ENCODE measurements around the gene KRT36.
A peak's percentile ranks its signal among the peaks of the same experiment; 100 is the strongest.

Gene KRT36

GRCh38 chr17:41494524-41494923 lies 4.8 kb upstream of the KRT36 start:
- no peak for DNase-seq (ENCODE audit: low spot score in 2 of 2)
- Mint-ChIP-seq H3K4me1 (peaks cover 30% of the 10 kb centered on the region), H3K36me3 (no peaks in the 10 kb centered on the region), H3K9me3 (no peaks in the 10 kb centered on the region), H3K4me3 (no peak overlapping the region), H3K27ac (no peak overlapping the region)
- no peak for ATAC-seq

GRCh38 chr17:41492771-41493170 lies 3.1 kb upstream of the KRT36 start:
- H3K27ac Mint-ChIP-seq, result no peak overlapping the region

GRCh38 chr17:41492351-41492750 lies 2.6 kb upstream of the KRT36 start:
- DNase-seq (ENCODE audit: low spot score in 2 of 2), result no peak
- Mint-ChIP-seq H3K36me3 (no peaks in the 10 kb centered on the region), H3K27ac (no peak overlapping the region)

More at GRCh38 chr17:41492771-41493170, 3.1 kb upstream of the KRT36 start:
- Mint-ChIP-seq H3K4me1 (peaks cover 23% of the 10 kb centered on the region), H3K36me3 (no peaks in the 10 kb centered on the region), H3K4me3 (no peak overlapping the region), H3K9me3 (no peaks in the 10 kb centered on the region)
- no peak for DNase-seq (ENCODE audit: low spot score in 2 of 2)
- ATAC-seq, result no peak

GRCh38 chr17:41491476-41491875 lies 1.8 kb upstream of the KRT36 start:
- Mint-ChIP-seq H3K27ac (no peak overlapping the region), H3K36me3 (peaks cover 2% of the 10 kb centered on the region), H3K9me3 (no peaks in the 10 kb centered on the region), H3K4me3 (no peak overlapping the region), H3K4me1 (peaks cover 15% of the 10 kb centered on the region)
- DNase-seq (ENCODE audit: low spot score in 2 of 2) (no peak), ATAC-seq (no peak)

More at GRCh38 chr17:41492351-41492750, 2.6 kb upstream of the KRT36 start:
- no peaks in the 10 kb centered on the region for H3K9me3 Mint-ChIP-seq
- peaks cover 23% of the 10 kb centered on the region for H3K4me1 Mint-ChIP-seq
- no peak overlapping the region for H3K4me3 Mint-ChIP-seq
- ATAC-seq, result no peak

- no peak overlapping the region for H3K27ac Mint-ChIP-seq
- H3K9me3 Mint-ChIP-seq, result no peaks in the 10 kb centered on the region
- DNase-seq (ENCODE audit: low spot score in 2 of 2) (no peak), ATAC-seq (no peak)
- H3K36me3 Mint-ChIP-seq, result peaks cover 5% of the 10 kb centered on the region
- peaks cover 11% of the 10 kb centered on the region for H3K4me1 Mint-ChIP-seq
- H3K4me3 Mint-ChIP-seq, result no peak overlapping the region
Observed at GRCh38 chr17:41490000-41490990, 585 bp upstream of the KRT36 start.

- peaks cover 11% of the 10 kb centered on the region for H3K4me1 Mint-ChIP-seq
- H3K36me3 Mint-ChIP-seq, result peaks cover 5% of the 10 kb centered on the region
- peak; percentile 20 to 70 for DNase-seq (ENCODE audit: low spot score in 2 of 2)
- no peak overlapping the region for H3K27ac Mint-ChIP-seq
- no peaks in the 10 kb centered on the region for H3K9me3 Mint-ChIP-seq
- peak; percentile 34 for ATAC-seq
- H3K4me3 Mint-ChIP-seq, result no peak overlapping the region
Observed at GRCh38 chr17:41486809-41487530, 2.7 kb downstream of the KRT36 start.

GRCh38 chr17:41486316-41486715 lies 3.4 kb downstream of the KRT36 start:
- no peaks in the 10 kb centered on the region for H3K9me3 Mint-ChIP-seq
- peaks cover 11% of the 10 kb centered on the region for H3K4me1 Mint-ChIP-seq
- H3K27ac Mint-ChIP-seq, result no peak overlapping the region
- no peak for ATAC-seq
- H3K36me3 Mint-ChIP-seq, result peaks cover 5% of the 10 kb centered on the region
- no peak for DNase-seq (ENCODE audit: low spot score in 2 of 2)
- H3K4me3 Mint-ChIP-seq, result no peak overlapping the region

GRCh38 chr17:41484920-41485904 lies 4.5 kb downstream of the KRT36 start:
- no peaks in the 10 kb centered on the region for H3K9me3 Mint-ChIP-seq
- H3K4me1 Mint-ChIP-seq, result peaks cover 4% of the 10 kb centered on the region
- no peak overlapping the region for H3K4me3 Mint-ChIP-seq
- peak overlapping the region; percentile 57 for H3K27ac Mint-ChIP-seq
- H3K36me3 Mint-ChIP-seq, result peaks cover 5% of the 10 kb centered on the region
- DNase-seq (ENCODE audit: low spot score in 2 of 2) (no peak), ATAC-seq (peak; percentile 9)

GRCh38 chr17:41483991-41484826 lies 5.5 kb downstream of the KRT36 start:
- no peaks in the 10 kb centered on the region for H3K4me1 Mint-ChIP-seq
- ATAC-seq (peak; percentile 17), DNase-seq (ENCODE audit: low spot score in 2 of 2) (no peak)
- no peak overlapping the region for H3K4me3 Mint-ChIP-seq
- peaks cover 5% of the 10 kb centered on the region for H3K36me3 Mint-ChIP-seq
- H3K27ac Mint-ChIP-seq, result peak overlapping the region; percentile 57
- H3K9me3 Mint-ChIP-seq, result no peaks in the 10 kb centered on the region

- DNase-seq (ENCODE audit: low spot score in 2 of 2) (no peak), ATAC-seq (no peak)
- no peaks in the 10 kb centered on the region for H3K4me1 Mint-ChIP-seq
- H3K27ac Mint-ChIP-seq, result peak overlapping the region; percentile 33
- no peak overlapping the region for H3K4me3 Mint-ChIP-seq
- no peaks in the 10 kb centered on the region for H3K9me3 Mint-ChIP-seq
- peaks cover 5% of the 10 kb centered on the region for H3K36me3 Mint-ChIP-seq
Observed at GRCh38 chr17:41483531-41483930, 6.2 kb downstream of the KRT36 start.

- no peaks in the 10 kb centered on the region for H3K9me3 Mint-ChIP-seq
- ATAC-seq, result no peak
- no peak for DNase-seq (ENCODE audit: low spot score in 2 of 2)
- no peak within 1 kb of the TSS for H3K4me3 Mint-ChIP-seq
- H3K36me3 Mint-ChIP-seq, result no peaks in the 10 kb centered on the region
- H3K27ac Mint-ChIP-seq, result no peak within 1 kb of the TSS
- no peaks in the 10 kb centered on the region for H3K4me1 Mint-ChIP-seq
Observed at GRCh38 chr17:41481036-41481435, 8.7 kb downstream of the KRT36 start, which contains the start of gene KRT35. KRT35 (minus strand) TSS chr17:41481151; CDS start chr17:41481097, 54 bp downstream.

- ATAC-seq (no peak), DNase-seq (ENCODE audit: low spot score in 2 of 2) (no peak)
- no peaks in the 10 kb centered on the region for H3K4me1 Mint-ChIP-seq
- H3K27ac Mint-ChIP-seq, result no peak overlapping the region
- H3K9me3 Mint-ChIP-seq, result no peaks in the 10 kb centered on the region
- no peak overlapping the region for H3K4me3 Mint-ChIP-seq
- H3K36me3 Mint-ChIP-seq, result no peaks in the 10 kb centered on the region
Observed at GRCh38 chr17:41480581-41480980, 9.1 kb downstream of the KRT36 start.

GRCh38 chr17:41480136-41480535 lies 9.6 kb downstream of the KRT36 start:
- ATAC-seq (no peak), DNase-seq (ENCODE audit: low spot score in 2 of 2) (no peak)
- Mint-ChIP-seq H3K9me3 (no peaks in the 10 kb centered on the region), H3K4me1 (no peaks in the 10 kb centered on the region), H3K36me3 (no peaks in the 10 kb centered on the region), H3K27ac (no peak overlapping the region), H3K4me3 (no peak overlapping the region)

GRCh38 chr17:41478237-41478636 lies 11.5 kb downstream of the KRT36 start:
- Mint-ChIP-seq H3K36me3 (no peaks in the 10 kb centered on the region), H3K4me3 (no peak overlapping the region), H3K27ac (no peak overlapping the region), H3K9me3 (no peaks in the 10 kb centered on the region), H3K4me1 (no peaks in the 10 kb centered on the region)
- no peak for ATAC-seq
- DNase-seq (ENCODE audit: low spot score in 2 of 2), result no peak
